Left lobe of liver (tissue), 2 donors: ENCODE data around the gene HAUS5. TPM values are rescaled to one million over a fixed set of nuclear protein-coding genes. Genes with fewer than 3 reads are reported as not detected.
A peak's percentile ranks its signal among the peaks of the same experiment; 100 is the strongest.
"Not testable (repeated sequence)": the region's sequence is repeated elsewhere in the genome, so short reads cannot be mapped to it uniquely, and the experiment has no call there.

Experiments
- ATAC-seq: fragments of 200-7000 bp; cut with Tn5 transposase; one replicate; pipeline ENCODE4 v1.9.1; 2020; ENCODE audit warnings: mild to moderate bottlenecking, moderate library complexity
- DNase-seq: peaks from one replicate; pipeline ENCODE4 v3.0.0-alpha.2; 2020; ENCODE audit warnings: low spot score
- total RNA-seq: library from RNA; stranded (reverse); gene quantifications from one replicate; pipeline ENCODE4 v1.2.1, GENCODE V29; 2021
- donor health status: DM: no; HTN: no; CAD: no; lungs with moderate emphysema.
- donor health status: DM: no; HTN: yes; CAD: no.

Gene HAUS5
- total RNA-seq: 5.7 TPM

- DNase-seq: peak; percentile 94
- ATAC-seq: peak; percentile 97
Observed at GRCh38 chr19:35612559-35613321, at the start of gene HAUS5. Gene HAUS5, plus strand, starts transcription at chr19:35612735. Its CDS starts 60 bp downstream, at chr19:35612795.

- ATAC-seq: no peak
- no peak for DNase-seq
Observed at GRCh38 chr19:35562776-35563175, 49.8 kb upstream of the HAUS5 start.

- ATAC-seq: no peak
- DNase-seq: no peak
Observed at GRCh38 chr19:35563207-35563829, 49.2 kb upstream of the HAUS5 start, which contains the start of gene ATP4A. Gene ATP4A, minus strand, starts transcription at chr19:35563658. Its CDS starts 29 bp downstream, at chr19:35563629.

- no peak for DNase-seq
- no peak for ATAC-seq
Observed at GRCh38 chr19:35565016-35565856, 47.3 kb upstream of the HAUS5 start.

- ATAC-seq (no peak), DNase-seq (no peak)
Observed at GRCh38 chr19:35566738-35567137, 45.8 kb upstream of the HAUS5 start.

- no peak for DNase-seq
Observed at GRCh38 chr19:35569281-35569781, 43.2 kb upstream of the HAUS5 start.

GRCh38 chr19:35571406-35571965 lies 41.0 kb upstream of the HAUS5 start:
- DNase-seq (no peak), ATAC-seq (no peak)

More at GRCh38 chr19:35569281-35569781, 43.2 kb upstream of the HAUS5 start:
- ATAC-seq: no peak

GRCh38 chr19:35577918-35578317 lies 34.6 kb upstream of the HAUS5 start:
- ATAC-seq: no peak

GRCh38 chr19:35578707-35579106 lies 33.8 kb upstream of the HAUS5 start:
- DNase-seq: no peak
- no peak for ATAC-seq

More at GRCh38 chr19:35577918-35578317, 34.6 kb upstream of the HAUS5 start:
- DNase-seq: no peak

GRCh38 chr19:35582760-35583159 lies 29.8 kb upstream of the HAUS5 start:
- DNase-seq (no peak), ATAC-seq (no peak)

- DNase-seq (no peak), ATAC-seq (no peak)
Observed at GRCh38 chr19:35585848-35586247, 26.7 kb upstream of the HAUS5 start, which contains the start of gene PMIS2. Gene PMIS2, plus strand, starts transcription at chr19:35586173. Its CDS starts 87 bp downstream, at chr19:35586260.

GRCh38 chr19:35587321-35587720 lies 25.2 kb upstream of the HAUS5 start:
- DNase-seq (no peak), ATAC-seq (no peak)

- DNase-seq: no peak
- no peak for ATAC-seq
Observed at GRCh38 chr19:35590875-35591274, 21.7 kb upstream of the HAUS5 start.

- DNase-seq (no peak), ATAC-seq (peak; percentile 79)
Observed at GRCh38 chr19:35592226-35592625, 20.3 kb upstream of the HAUS5 start.

- not testable (repeated sequence) for ATAC-seq, DNase-seq
Observed at GRCh38 chr19:35595026-35595425, 17.5 kb upstream of the HAUS5 start.

- no peak for DNase-seq
- no peak for ATAC-seq
Observed at GRCh38 chr19:35595928-35596327, 16.6 kb upstream of the HAUS5 start.

- no peak for DNase-seq
- no peak for ATAC-seq
Observed at GRCh38 chr19:35596366-35596999, 16.1 kb upstream of the HAUS5 start.

- no peak for DNase-seq
- ATAC-seq: no peak
Observed at GRCh38 chr19:35601971-35602370, 10.6 kb upstream of the HAUS5 start.

GRCh38 chr19:35604436-35604835 lies 8.1 kb upstream of the HAUS5 start:
- not testable (repeated sequence) for ATAC-seq

GRCh38 chr19:35607170-35607569 lies 5.4 kb upstream of the HAUS5 start:
- not testable (repeated sequence) for DNase-seq, ATAC-seq

More at GRCh38 chr19:35604436-35604835, 8.1 kb upstream of the HAUS5 start:
- DNase-seq: not testable (repeated sequence)
